Neural progenitor cell (in vitro differentiated cells): ENCODE results near the gene PAX7. TPM values are rescaled to one million over a fixed set of nuclear protein-coding genes. Genes with fewer than 3 reads are reported as not detected.

Source experiments
- DNase-seq: peaks from one replicate; pipeline ENCODE4 v3.0.0-alpha.2; 2016; ENCODE audit warnings: low spot score
- H2AFZ ChIP-seq: fragments of 200-600 bp; sonication (generic); replicated peaks from 2 replicates; pipeline ENCODE4 v1.6.1; 2016; ENCODE audit warnings: antibody characterized with exemption
- H3F3A ChIP-seq: fragments of 200-600 bp; sonication (generic); 2 replicates; pipeline ENCODE4 v1.6.1; 2016; ENCODE audit warnings: antibody characterized with exemption, low read depth
- H3K27ac ChIP-seq: fragments of 200-600 bp; sonication (generic); 2 replicates; pipeline ENCODE4 v1.5.1; 2016; ENCODE audit warnings: mild to moderate bottlenecking
- H3K27me3 ChIP-seq: fragments of 200-600 bp; sonication (generic); 2 replicates; pipeline ENCODE4 v1.6.1; 2016; ENCODE audit warnings: mild to moderate bottlenecking, moderate library complexity
- H3K36me3 ChIP-seq: fragments of 200-600 bp; sonication (generic); 2 replicates; pipeline ENCODE4 v1.5.1; 2016
- H3K4me1 ChIP-seq: fragments of 200-600 bp; sonication (generic); 2 replicates; pipeline ENCODE4 v1.6.1; 2016; ENCODE audit warnings: mixed run types
- H3K4me2 ChIP-seq: fragments of 200-600 bp; sonication (generic); 2 replicates; pipeline ENCODE4 v1.6.1; 2016
- H3K4me3 ChIP-seq: fragments of 200-600 bp; sonication (generic); 2 replicates; pipeline ENCODE4 v1.5.1; 2016
- H3K79me2 ChIP-seq: fragments of 200-600 bp; sonication (generic); 2 replicates; pipeline ENCODE4 v1.6.1; 2016; ENCODE audit warnings: low read depth
- H3K9ac ChIP-seq: fragments of 200-600 bp; sonication (generic); 2 replicates; pipeline ENCODE4 v1.6.1; 2016
- H3K9me3 ChIP-seq: fragments of 200-600 bp; sonication (generic); 2 replicates; pipeline ENCODE4 v1.5.1; 2016; ENCODE audit warnings: low read depth
- H4K20me1 ChIP-seq: fragments of 200-600 bp; sonication (generic); 2 replicates; pipeline ENCODE4 v1.6.1; 2016; ENCODE audit warnings: low read depth
- H3K27ac Mint-ChIP-seq: 3 replicates; pipeline ENCODE4 v1.8.0; 2021; ENCODE audit warnings: mixed read lengths
- H3K27me3 Mint-ChIP-seq: 2 replicates; pipeline ENCODE4 v1.8.0; 2022; ENCODE audit warnings: low read depth, mild to moderate bottlenecking, inconsistent platforms, moderate library complexity, mixed read lengths; ENCODE audit not compliant: insufficient read depth
- H3K36me3 Mint-ChIP-seq: 3 replicates; pipeline ENCODE4 v1.8.0; 2021; ENCODE audit warnings: mixed read lengths
- H3K4me1 Mint-ChIP-seq: 3 replicates; pipeline ENCODE4 v1.8.0; 2021; ENCODE audit warnings: mixed read lengths
- H3K4me3 Mint-ChIP-seq: 3 replicates; pipeline ENCODE4 v1.8.0; 2021; ENCODE audit warnings: mild to moderate bottlenecking, moderate library complexity, mixed read lengths
- H3K9me3 Mint-ChIP-seq: 3 replicates; pipeline ENCODE4 v1.8.0; 2020; ENCODE audit warnings: mixed read lengths
- CTCF ChIP-seq: fragments of 200-600 bp; sonication (generic); IDR thresholded peaks from 2 replicates; pipeline ENCODE4 v1.5.1; 2017; ENCODE audit warnings: antibody characterized with exemption, mild to moderate bottlenecking
- EZH2 ChIP-seq: fragments of 200-600 bp; sonication (generic); IDR thresholded peaks from 2 replicates; pipeline ENCODE4 v1.6.1; 2017; ENCODE audit warnings: antibody characterized with exemption, mild to moderate bottlenecking, moderate library complexity
- EZH2phosphoT487 ChIP-seq: fragments of 200-600 bp; sonication (generic); IDR thresholded peaks from 2 replicates; pipeline ENCODE4 v1.6.1; 2017; ENCODE audit warnings: antibody characterized with exemption
- total RNA-seq: library from RNA; depleted of rRNA; stranded (reverse); fragments of >200 nt; gene quantifications from 2 replicates; pipeline ENCODE4 v1.2.3, GENCODE V29; 2015; ENCODE audit warnings: low replicate concordance

Gene PAX7
- total RNA-seq, 1 donor from 2014 or later, result 0.06 TPM

- no peak for DNase-seq
- no peaks in the 10 kb centered on the region for H3K9me3 Mint-ChIP-seq
- no peaks in the 10 kb centered on the region for H3K36me3 Mint-ChIP-seq
- H3F3A ChIP-seq, result no peaks in the 10 kb centered on the region
- no peaks in the 10 kb centered on the region for H4K20me1 ChIP-seq
- no peak overlapping the region for H3K4me3 ChIP-seq
- H3K9me3 ChIP-seq, result no peaks in the 10 kb centered on the region
- peaks cover 22% of the 10 kb centered on the region for H3K27me3 Mint-ChIP-seq
- peaks cover 87% of the 10 kb centered on the region for H3K27me3 ChIP-seq
- H3K4me2 ChIP-seq, result no peak overlapping the region
- no peak overlapping the region for H2AFZ ChIP-seq
- H3K4me1 Mint-ChIP-seq, result peaks cover 19% of the 10 kb centered on the region
- no peaks in the 10 kb centered on the region for H3K36me3 ChIP-seq
- no peak overlapping the region for H3K4me3 Mint-ChIP-seq
- H3K27ac Mint-ChIP-seq, result no peak overlapping the region
- H3K79me2 ChIP-seq, result no peaks in the 10 kb centered on the region
- no peaks in the 10 kb centered on the region for H3K4me1 ChIP-seq
- no peak overlapping the region for H3K27ac ChIP-seq
- H3K9ac ChIP-seq, result no peak overlapping the region
- TF ChIP-seq EZH2phosphoT487 (no peak), CTCF (no peak), EZH2 (no peak)
Measured at GRCh38 chr1:18668750-18669404, 38.2 kb downstream of the PAX7 start.

GRCh38 chr1:18670121-18670867 is 39.6 kb downstream of the PAX7 start:
- Mint-ChIP-seq H3K27ac (no peak overlapping the region), H3K27me3 (peaks cover 24% of the 10 kb centered on the region), H3K36me3 (no peaks in the 10 kb centered on the region), H3K9me3 (no peaks in the 10 kb centered on the region), H3K4me1 (peaks cover 31% of the 10 kb centered on the region), H3K4me3 (no peak overlapping the region)
- H3K4me1 ChIP-seq, result peaks cover 6% of the 10 kb centered on the region
- H3K9me3 ChIP-seq, result no peaks in the 10 kb centered on the region
- DNase-seq, result no peak
- H3K27me3 ChIP-seq, result peaks cover 87% of the 10 kb centered on the region
- no peak for TF ChIP-seq EZH2phosphoT487
- TF ChIP-seq EZH2, result no peak
- TF ChIP-seq CTCF, result no peak
- H3K9ac ChIP-seq, result no peak overlapping the region
- H3K79me2 ChIP-seq, result no peaks in the 10 kb centered on the region
- no peaks in the 10 kb centered on the region for H3K36me3 ChIP-seq
- H3F3A ChIP-seq, result no peaks in the 10 kb centered on the region
- H3K4me3 ChIP-seq, result no peak overlapping the region
- no peaks in the 10 kb centered on the region for H4K20me1 ChIP-seq
- H3K4me2 ChIP-seq, result no peak overlapping the region
- no peak overlapping the region for H2AFZ ChIP-seq
- H3K27ac ChIP-seq, result no peak overlapping the region

- no peaks in the 10 kb centered on the region for H3K9me3 Mint-ChIP-seq
- no peak overlapping the region for H3K27ac Mint-ChIP-seq
- H3K36me3 Mint-ChIP-seq, result no peaks in the 10 kb centered on the region
- peaks cover 87% of the 10 kb centered on the region for H3K27me3 ChIP-seq
- no peak overlapping the region for H3K9ac ChIP-seq
- no peaks in the 10 kb centered on the region for H4K20me1 ChIP-seq
- no peak overlapping the region for H3K4me3 Mint-ChIP-seq
- H2AFZ ChIP-seq, result no peak overlapping the region
- peaks cover 26% of the 10 kb centered on the region for H3K27me3 Mint-ChIP-seq
- TF ChIP-seq CTCF, result no peak
- no peak for TF ChIP-seq EZH2
- no peak for TF ChIP-seq EZH2phosphoT487
- H3K4me2 ChIP-seq, result no peak overlapping the region
- no peaks in the 10 kb centered on the region for H3F3A ChIP-seq
- H3K79me2 ChIP-seq, result no peaks in the 10 kb centered on the region
- H3K27ac ChIP-seq, result no peak overlapping the region
- H3K36me3 ChIP-seq, result no peaks in the 10 kb centered on the region
- peaks cover 37% of the 10 kb centered on the region for H3K4me1 Mint-ChIP-seq
- H3K4me3 ChIP-seq, result no peak overlapping the region
- no peak for DNase-seq
- H3K9me3 ChIP-seq, result no peaks in the 10 kb centered on the region
- H3K4me1 ChIP-seq, result peaks cover 10% of the 10 kb centered on the region
Measured at GRCh38 chr1:18670868-18671225, 40.2 kb downstream of the PAX7 start.
